HK-2 (cell line): ENCODE results near the gene DHTKD1.

ENCODE experiments used
- DNase-seq: peaks from one replicate; pipeline ENCODE4 v3.0.0-alpha.2; 2018; ENCODE audit not compliant: unreplicated experiment

Gene DHTKD1

GRCh38 chr10:12068449-12069269 is at the start of gene DHTKD1:
TSS of gene DHTKD1 (plus strand) at chr10:12068954. CDS start at chr10:12069034, 80 bp downstream.
- DNase-seq = peak; percentile 93

GRCh38 chr10:12019283-12019971 is 49.3 kb upstream of the DHTKD1 start:
- no peak for DNase-seq

- DNase-seq = no peak
These were observed 48.2 kb upstream of the DHTKD1 start for GRCh38 chr10:12020574-12020973.

GRCh38 chr10:12022580-12023257 is 46.0 kb upstream of the DHTKD1 start:
- DNase-seq = no peak

- DNase-seq = no peak
These were observed 43.2 kb upstream of the DHTKD1 start for GRCh38 chr10:12025591-12025990.

GRCh38 chr10:12027539-12027938 is 41.2 kb upstream of the DHTKD1 start:
- DNase-seq = no peak

GRCh38 chr10:12031404-12031803 is 37.4 kb upstream of the DHTKD1 start:
- no peak for DNase-seq

GRCh38 chr10:12036073-12036655 is 32.6 kb upstream of the DHTKD1 start:
- no peak for DNase-seq

- DNase-seq = peak; percentile 13
These were observed 26.9 kb upstream of the DHTKD1 start for GRCh38 chr10:12041766-12042408.

GRCh38 chr10:12042409-12042796 is 26.4 kb upstream of the DHTKD1 start:
- no peak for DNase-seq

GRCh38 chr10:12042797-12043651 is 25.7 kb upstream of the DHTKD1 start, which contains the start of gene UPF2:
TSS of gene UPF2 (minus strand) at chr10:12042809. CDS start at chr10:12035423, 7,386 bp downstream.
- peak; percentile 96 for DNase-seq

GRCh38 chr10:12045596-12045995 is 23.2 kb upstream of the DHTKD1 start:
- no peak for DNase-seq

- no peak for DNase-seq
These were observed 20.2 kb upstream of the DHTKD1 start for GRCh38 chr10:12048547-12048946.

- no peak for DNase-seq
These were observed 18.2 kb upstream of the DHTKD1 start for GRCh38 chr10:12050528-12050927.

- no peak for DNase-seq
These were observed 17.5 kb upstream of the DHTKD1 start for GRCh38 chr10:12051241-12051640.

GRCh38 chr10:12055732-12056131 is 13.0 kb upstream of the DHTKD1 start:
- no peak for DNase-seq

- DNase-seq = no peak
These were observed 12.0 kb upstream of the DHTKD1 start for GRCh38 chr10:12056748-12057147.

GRCh38 chr10:12061124-12061523 is 7.6 kb upstream of the DHTKD1 start:
- no peak for DNase-seq

GRCh38 chr10:12062754-12063482 is 5.8 kb upstream of the DHTKD1 start:
- DNase-seq = no peak

- DNase-seq = no peak
These were observed 5.3 kb upstream of the DHTKD1 start for GRCh38 chr10:12063483-12063818.
